Epithelial cell of esophagus (primary cell): ENCODE measurements around the gene SHMT2.

Experiments used
- DNase-seq: peaks from one replicate; pipeline ENCODE4 v3.0.0; 2010; ENCODE audit warnings: low read depth
- H3K4me3 ChIP-seq: 2 replicates; pipeline ENCODE4 v1.5.1; 2011; ENCODE audit warnings: mild to moderate bottlenecking, low read length, control low read depth
- CTCF ChIP-seq: IDR thresholded peaks from 2 replicates; pipeline ENCODE4 v1.5.1; 2011; ENCODE audit warnings: low read depth, mild to moderate bottlenecking, low read length, control low read depth, inconsistent platforms; ENCODE audit not compliant: insufficient read depth; ENCODE audit errors: missing control alignments

Gene SHMT2

GRCh38 chr12:57185403-57185802 lies 44.1 kb upstream of the SHMT2 start:
- no peak overlapping the region for H3K4me3 ChIP-seq
- no peak for DNase-seq
- no peak for TF ChIP-seq CTCF

- no peak for DNase-seq
- TF ChIP-seq CTCF: no peak
These were observed 43.5 kb upstream of the SHMT2 start for GRCh38 chr12:57185906-57186508.

GRCh38 chr12:57187222-57188089 lies 42.1 kb upstream of the SHMT2 start:
- TF ChIP-seq CTCF: no peak
- no peak for DNase-seq
- no peak overlapping the region for H3K4me3 ChIP-seq

More at GRCh38 chr12:57185906-57186508, 43.5 kb upstream of the SHMT2 start:
- no peak overlapping the region for H3K4me3 ChIP-seq

- peak; percentile 30 for DNase-seq
- H3K4me3 ChIP-seq: no peak overlapping the region
- no peak for TF ChIP-seq CTCF
These were observed 41.5 kb upstream of the SHMT2 start for GRCh38 chr12:57188090-57188425.

GRCh38 chr12:57190037-57190436 lies 39.5 kb upstream of the SHMT2 start:
- TF ChIP-seq CTCF: no peak
- no peak overlapping the region for H3K4me3 ChIP-seq
- no peak for DNase-seq

- no peak for TF ChIP-seq CTCF
- no peak overlapping the region for H3K4me3 ChIP-seq
- no peak for DNase-seq
These were observed 38.7 kb upstream of the SHMT2 start for GRCh38 chr12:57190821-57191220.
